Endothelial cell (in vitro differentiated cells): ENCODE measurements around the gene OR9G4. TPM values are rescaled to one million over a fixed set of nuclear protein-coding genes. Genes with fewer than 3 reads are reported as not detected.

ENCODE experiments used
- DNase-seq: peaks from one replicate; pipeline ENCODE4 v3.0.0; 2021; ENCODE audit warnings: low spot score
- H3K27ac Mint-ChIP-seq: one replicate; pipeline ENCODE4 v1.8.0; 2021; ENCODE audit warnings: mixed read lengths, inconsistent platforms; ENCODE audit not compliant: unreplicated experiment
- H3K27me3 Mint-ChIP-seq: one replicate; pipeline ENCODE4 v1.8.0; 2021; ENCODE audit warnings: mild to moderate bottlenecking, moderate library complexity, mixed read lengths, inconsistent platforms; ENCODE audit not compliant: unreplicated experiment
- H3K36me3 Mint-ChIP-seq: one replicate; pipeline ENCODE4 v1.8.0; 2021; ENCODE audit warnings: mild to moderate bottlenecking, low read depth, mixed read lengths, inconsistent platforms; ENCODE audit not compliant: unreplicated experiment
- H3K4me1 Mint-ChIP-seq: one replicate; pipeline ENCODE4 v1.8.0; 2021; ENCODE audit warnings: mild to moderate bottlenecking, mixed read lengths, inconsistent platforms; ENCODE audit not compliant: unreplicated experiment
- H3K4me3 Mint-ChIP-seq: one replicate; pipeline ENCODE4 v1.8.0; 2021; ENCODE audit warnings: mild to moderate bottlenecking, mixed read lengths, inconsistent platforms; ENCODE audit not compliant: unreplicated experiment
- H3K9me3 Mint-ChIP-seq: one replicate; pipeline ENCODE4 v1.8.0; 2021; ENCODE audit warnings: mixed read lengths, inconsistent platforms; ENCODE audit not compliant: unreplicated experiment
- long read RNA-seq: library from polyadenylated mRNA; unstranded; transcript quantifications from one replicate; pipeline ENCODE4 v2.0.0, GENCODE V29; 2020; ENCODE audit not compliant: unreplicated experiment
- total RNA-seq: library from RNA; stranded (reverse); fragmentation: NEBNext Ultra II Directional; extraction: Animal tissue kit (Norgen Biotek cat#: 25700); gene quantifications from one replicate; pipeline ENCODE4 v1.2.1, GENCODE V29; 2021; ENCODE audit not compliant: unreplicated experiment
- TF ChIP-seq, protein P1 (sequence below): fragments of 200-600 bp; sonication (generic); IDR thresholded peaks from one replicate; pipeline ENCODE4 v1.5.0; 2021; ENCODE audit warnings: antibody characterized with exemption; ENCODE audit not compliant: unreplicated experiment

Gene OR9G4
- not detected for total RNA-seq
- long read RNA-seq = 0 reads

DNA sequence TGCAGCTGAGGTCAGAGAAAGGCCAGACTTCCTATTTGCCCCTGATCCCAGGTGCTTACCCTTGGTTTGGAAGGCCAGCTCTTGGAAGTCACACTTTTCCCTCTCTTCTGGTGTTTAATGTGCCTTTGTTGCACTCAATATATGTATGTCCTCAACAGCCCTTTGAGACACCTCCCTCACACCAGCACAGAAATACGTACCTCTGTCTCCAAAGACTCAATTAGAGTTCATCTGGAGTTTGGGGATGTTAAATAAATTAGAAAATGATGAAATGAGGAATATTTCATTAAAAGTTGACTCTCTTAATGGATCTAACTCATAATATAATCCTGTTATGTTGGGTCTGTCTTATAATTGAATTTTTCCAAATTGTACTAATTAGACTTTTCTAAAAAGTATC is at the start of gene OR9G4:
Gene OR9G4, minus strand, starts transcription at position 101 of the 400 bp plus-strand sequence. CDS start 4,931 bp downstream, outside the sequence.
- Mint-ChIP-seq H3K4me1 (no peaks in the 10 kb centered on the region), H3K27ac (no peak within 1 kb of the TSS), H3K9me3 (no peaks in the 10 kb centered on the region), H3K36me3 (no peaks in the 10 kb centered on the region), H3K27me3 (no peaks in the 10 kb centered on the region), H3K4me3 (no peak within 1 kb of the TSS)
- DNase-seq = no peak
- TF ChIP-seq, protein P1, sequence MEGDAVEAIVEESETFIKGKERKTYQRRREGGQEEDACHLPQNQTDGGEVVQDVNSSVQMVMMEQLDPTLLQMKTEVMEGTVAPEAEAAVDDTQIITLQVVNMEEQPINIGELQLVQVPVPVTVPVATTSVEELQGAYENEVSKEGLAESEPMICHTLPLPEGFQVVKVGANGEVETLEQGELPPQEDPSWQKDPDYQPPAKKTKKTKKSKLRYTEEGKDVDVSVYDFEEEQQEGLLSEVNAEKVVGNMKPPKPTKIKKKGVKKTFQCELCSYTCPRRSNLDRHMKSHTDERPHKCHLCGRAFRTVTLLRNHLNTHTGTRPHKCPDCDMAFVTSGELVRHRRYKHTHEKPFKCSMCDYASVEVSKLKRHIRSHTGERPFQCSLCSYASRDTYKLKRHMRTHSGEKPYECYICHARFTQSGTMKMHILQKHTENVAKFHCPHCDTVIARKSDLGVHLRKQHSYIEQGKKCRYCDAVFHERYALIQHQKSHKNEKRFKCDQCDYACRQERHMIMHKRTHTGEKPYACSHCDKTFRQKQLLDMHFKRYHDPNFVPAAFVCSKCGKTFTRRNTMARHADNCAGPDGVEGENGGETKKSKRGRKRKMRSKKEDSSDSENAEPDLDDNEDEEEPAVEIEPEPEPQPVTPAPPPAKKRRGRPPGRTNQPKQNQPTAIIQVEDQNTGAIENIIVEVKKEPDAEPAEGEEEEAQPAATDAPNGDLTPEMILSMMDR = no peak

DNA sequence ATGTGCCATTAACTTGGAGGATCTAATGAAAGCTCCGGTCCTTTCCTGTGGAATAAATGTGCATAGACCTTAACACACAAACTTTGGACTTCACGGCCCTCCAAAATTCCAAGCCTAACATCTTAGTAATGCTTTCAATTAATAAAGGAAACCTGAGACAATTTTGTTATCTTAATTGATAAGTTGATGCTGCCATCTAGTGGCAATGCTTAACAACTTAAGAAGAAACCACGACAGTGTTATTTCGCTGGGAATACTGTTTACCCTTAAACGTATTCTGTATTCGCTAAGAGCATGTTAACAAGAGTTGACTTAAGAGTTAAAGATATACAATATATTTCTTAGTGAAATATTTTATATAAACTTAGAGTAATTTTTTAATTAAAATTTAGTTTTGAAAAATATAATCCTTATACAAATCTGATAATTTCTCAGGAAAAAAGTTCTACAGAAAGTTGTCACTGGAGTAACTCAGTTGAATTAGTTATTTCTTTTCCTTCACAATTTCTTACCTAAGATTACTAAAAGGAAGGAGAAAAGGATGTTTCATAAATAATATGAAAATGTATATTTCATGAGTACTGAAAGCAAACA is 35.0 kb upstream of the OR9G4 start:
- H3K4me1 Mint-ChIP-seq = no peaks in the 10 kb centered on the region
- no peak overlapping the region for H3K4me3 Mint-ChIP-seq
- no peaks in the 10 kb centered on the region for H3K9me3 Mint-ChIP-seq
- H3K27me3 Mint-ChIP-seq = peaks cover 5% of the 10 kb centered on the region
- DNase-seq = peak; percentile 12
- no peaks in the 10 kb centered on the region for H3K36me3 Mint-ChIP-seq
- no peak overlapping the region for H3K27ac Mint-ChIP-seq
- TF ChIP-seq, protein P1 = peak; percentile 83

DNA sequence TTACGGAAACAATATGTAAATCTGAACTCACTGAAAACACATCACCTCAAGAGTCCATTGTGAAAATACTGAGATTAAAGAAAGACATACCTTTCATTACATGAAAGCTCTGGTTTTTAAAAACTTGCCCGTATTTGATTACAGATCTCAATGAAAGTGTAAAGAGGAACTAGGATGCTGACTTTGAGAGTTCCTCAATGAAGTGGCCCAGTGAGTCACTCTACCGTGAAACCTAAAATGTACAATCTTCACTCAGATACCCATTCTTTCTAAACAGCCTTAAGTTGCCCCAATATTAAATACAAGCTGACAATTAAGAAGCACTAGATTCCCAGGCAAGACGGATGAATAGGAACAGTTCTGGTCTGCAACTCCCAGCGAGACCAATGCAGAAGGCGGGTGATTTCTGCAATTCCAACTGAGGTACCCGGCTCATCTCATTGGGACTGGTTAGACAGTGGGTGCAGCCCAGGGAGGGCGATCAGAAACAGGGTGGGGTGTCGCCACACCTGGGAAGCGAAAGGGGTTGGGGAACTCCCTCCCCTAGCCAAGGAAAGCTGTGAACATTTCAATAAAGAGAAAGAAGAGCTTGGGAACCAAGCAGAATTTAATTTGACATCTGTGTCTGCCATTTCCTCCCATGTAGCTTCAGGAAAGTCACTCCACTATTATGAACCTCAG is 33.8 kb upstream of the OR9G4 start:
- no peaks in the 10 kb centered on the region for H3K4me1 Mint-ChIP-seq
- DNase-seq = no peak
- no peak overlapping the region for H3K27ac Mint-ChIP-seq
- peaks cover 5% of the 10 kb centered on the region for H3K27me3 Mint-ChIP-seq
- TF ChIP-seq, protein P1 = no peak
- H3K9me3 Mint-ChIP-seq = no peaks in the 10 kb centered on the region
- H3K4me3 Mint-ChIP-seq = no peak overlapping the region
- no peaks in the 10 kb centered on the region for H3K36me3 Mint-ChIP-seq

DNA sequence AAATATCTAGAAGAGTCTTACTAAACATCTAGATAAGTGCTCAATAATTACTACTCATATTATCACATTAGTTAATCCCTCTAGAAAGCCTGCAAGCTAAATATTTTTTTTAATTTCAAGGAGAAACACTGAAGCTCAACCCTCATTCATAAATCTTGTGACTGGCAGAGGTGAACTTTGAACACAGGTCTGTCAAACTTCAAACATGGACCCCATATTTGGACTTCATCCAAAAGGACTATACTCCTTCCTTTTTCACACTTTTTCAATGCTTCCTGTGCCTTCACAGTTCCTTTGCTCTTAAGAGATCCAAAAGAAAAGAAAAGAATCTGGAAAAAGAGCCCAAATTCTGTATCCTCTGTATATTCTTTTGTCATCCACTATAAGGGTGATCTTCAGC is 28.3 kb upstream of the OR9G4 start:
- H3K36me3 Mint-ChIP-seq = no peaks in the 10 kb centered on the region
- no peaks in the 10 kb centered on the region for H3K9me3 Mint-ChIP-seq
- DNase-seq = no peak
- no peaks in the 10 kb centered on the region for H3K4me1 Mint-ChIP-seq
- no peaks in the 10 kb centered on the region for H3K27me3 Mint-ChIP-seq
- H3K4me3 Mint-ChIP-seq = no peak overlapping the region
- no peak overlapping the region for H3K27ac Mint-ChIP-seq
- TF ChIP-seq, protein P1 = no peak

DNA sequence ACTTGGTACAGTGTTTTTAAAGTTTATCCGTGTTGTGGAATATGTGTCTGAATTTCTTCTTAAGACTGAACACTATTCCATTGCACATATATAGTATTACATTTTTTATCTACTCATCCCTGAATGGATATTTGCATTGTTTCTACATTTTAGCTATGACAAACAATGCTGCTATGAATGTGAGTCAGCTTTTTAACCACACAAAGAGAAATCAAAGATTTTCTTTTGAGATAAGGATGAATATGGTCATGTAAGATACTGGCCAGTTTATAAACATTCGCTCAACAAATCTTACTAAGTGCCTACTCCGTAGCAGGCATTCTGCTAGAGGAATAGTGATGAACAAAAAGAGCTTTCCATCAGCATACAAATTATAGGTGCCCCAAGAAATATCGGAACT is 16.5 kb upstream of the OR9G4 start:
- no peaks in the 10 kb centered on the region for H3K27me3 Mint-ChIP-seq
- no peaks in the 10 kb centered on the region for H3K9me3 Mint-ChIP-seq
- TF ChIP-seq, protein P1 = no peak
- no peak for DNase-seq
- H3K27ac Mint-ChIP-seq = no peak overlapping the region
- H3K4me3 Mint-ChIP-seq = no peak overlapping the region
- H3K4me1 Mint-ChIP-seq = no peaks in the 10 kb centered on the region
- H3K36me3 Mint-ChIP-seq = no peaks in the 10 kb centered on the region
